ENCODE data around the gene SLC25A33.

GRCh38 chr1:9544926-9545325, 5.7 kb downstream of the SLC25A33 start:
- TF ChIP-seq POLR2A (IDR thresholded peaks at IDR 0.05) (no peak), CTCF (IDR thresholded peaks at IDR 0.05 in 4 of 5, conservative IDR thresholded peaks at IDR 0.05 in 1 of 5) (no peak)
